H1 (cell line): ENCODE data around the gene RETNLB. TPM values are rescaled to one million over a fixed set of nuclear protein-coding genes. Genes with fewer than 3 reads are reported as not detected.

ENCODE experiments used
- CTCF ChIA-PET: fragments of 300-600 bp; sonication (Branson Sonifier 250); formaldehyde crosslinking; loops from one replicate; lab custom pipeline; 2021; ENCODE audit not compliant: partially characterized antibody; lab: Charles Lee
- POLR2A ChIA-PET: fragments of 300-600 bp; sonication (Branson Sonifier 250); formaldehyde crosslinking; loops from one replicate; lab custom pipeline; 2021; ENCODE audit warnings: inconsistent platforms; ENCODE audit not compliant: partially characterized antibody; lab: Charles Lee
- DNase-seq, 2 experiments: peaks; one replicate each; pipeline versions ENCODE4 v3.0.0 to v3.0.0-alpha.2; 2010 to 2022; ENCODE audit warnings: low spot score in 2 of 2, low read depth in 1 of 2, mixed read lengths in 1 of 2
- FAIRE-seq: peaks from 2 replicates; lab custom pipeline; 2011; peaks lifted over from hg19 to GRCh38; lab: Jason Lieb, UNC
- H2AFZ ChIP-seq: 2 replicates; pipeline ENCODE4 v1.8.1; 2012; ENCODE audit warnings: low read length, inconsistent platforms
- H2AK5ac ChIP-seq: 2 replicates; pipeline ENCODE4 v1.6.1; 2013; ENCODE audit warnings: low read depth, low read length
- H2BK120ac ChIP-seq: replicated peaks from 2 replicates; pipeline ENCODE3; 2013; ENCODE audit warnings: low read depth, low read length, inconsistent platforms
- H2BK12ac ChIP-seq: 2 replicates; pipeline ENCODE4 v1.6.1; 2013; ENCODE audit warnings: low read depth, low read length
- H2BK15ac ChIP-seq: 2 replicates; pipeline ENCODE4 v1.6.1; 2013; ENCODE audit warnings: low read length
- H2BK20ac ChIP-seq: 2 replicates; pipeline ENCODE4 v1.6.1; 2013; ENCODE audit warnings: low read length
- H2BK5ac ChIP-seq: 2 replicates; pipeline ENCODE4 v1.6.1; 2013; ENCODE audit warnings: low read depth, low read length
- H3K14ac ChIP-seq: 2 replicates; pipeline ENCODE4 v1.6.1; 2013; ENCODE audit warnings: inconsistent platforms; ENCODE audit not compliant: insufficient read length
- H3K18ac ChIP-seq: 2 replicates; pipeline ENCODE4 v1.6.1; 2013; ENCODE audit warnings: low read length; ENCODE audit errors: extremely low read depth
- H3K23ac ChIP-seq: 2 replicates; pipeline ENCODE4 v1.6.1; 2013; ENCODE audit warnings: inconsistent platforms; ENCODE audit not compliant: insufficient read length
- H3K23me2 ChIP-seq: 2 replicates; pipeline ENCODE4 v1.6.1; 2013; ENCODE audit warnings: low read depth, low read length
- H3K27ac ChIP-seq: 2 replicates; pipeline ENCODE4 v1.6.1; 2011; ENCODE audit warnings: low read depth, low read length, inconsistent platforms
- H3K27me3 ChIP-seq, 4 experiments: replicated peaks in 1 of 4; 1 replicate in 1 of 4; 2 replicates in 3 of 4; pipeline versions ENCODE4 v1.6.1 to v1.8.1; 2011 to 2013; ENCODE audit warnings: low read length in 3 of 4, mild to moderate bottlenecking in 3 of 4, inconsistent platforms in 2 of 4, mixed read lengths in 2 of 4, moderate library complexity in 1 of 4; ENCODE audit not compliant: control insufficient read depth in 3 of 4, insufficient read depth in 3 of 4; ENCODE audit errors: extremely low read depth in 1 of 4
- H3K36me3 ChIP-seq, 4 experiments: 2 replicates each; pipeline versions ENCODE4 v1.6.1 to v1.8.1; 2011 to 2013; ENCODE audit warnings: mild to moderate bottlenecking in 4 of 4, low read length in 3 of 4, moderate library complexity in 2 of 4, control low read depth in 1 of 4, inconsistent platforms in 1 of 4; ENCODE audit not compliant: insufficient read depth in 4 of 4, control insufficient read depth in 2 of 4
- H3K4ac ChIP-seq: replicated peaks from 2 replicates; pipeline ENCODE3; 2013; ENCODE audit warnings: low read length, low read depth, mixed read lengths, inconsistent platforms; ENCODE audit not compliant: insufficient read length
- H3K4me1 ChIP-seq, 4 experiments: replicated peaks in 1 of 4; 1 replicate in 1 of 4; 2 replicates in 3 of 4; pipeline versions ENCODE4 v1.6.1 to v1.8.1; 2011 to 2013; ENCODE audit warnings: low read length in 3 of 4, inconsistent platforms in 2 of 4, mixed read lengths in 1 of 4; ENCODE audit not compliant: insufficient read depth in 4 of 4, control insufficient read depth in 3 of 4
- H3K4me2 ChIP-seq, 2 experiments: 2 replicates each; pipeline versions ENCODE4 v1.6.1 to v1.8.1; 2011 to 2013; ENCODE audit warnings: low read depth in 2 of 2, low read length in 2 of 2, control low read depth in 1 of 2, inconsistent platforms in 1 of 2, mild to moderate bottlenecking in 1 of 2; ENCODE audit not compliant: insufficient read depth in 1 of 2
- H3K4me3 ChIP-seq, 4 experiments: fragments of 200-600, 300-600 bp in 1 of 4; sonication (generic), shearing (Covaris generic), sonication (Bioruptor Twin) in 1 of 4; 2 replicates each; pipeline versions ENCODE4 v1.5.1 to v1.8.1; 2011 to 2016; ENCODE audit warnings: low read length in 4 of 4, low read depth in 3 of 4, control low read depth in 2 of 4, inconsistent platforms in 2 of 4, mild to moderate bottlenecking in 2 of 4, mixed read lengths in 1 of 4, moderate library complexity in 1 of 4; ENCODE audit not compliant: insufficient read depth in 2 of 4; ENCODE audit errors: extremely low read depth in 1 of 4
- H3K56ac ChIP-seq: replicated peaks from 2 replicates; pipeline ENCODE3; 2013; ENCODE audit warnings: low read depth, mild to moderate bottlenecking, mixed read lengths, low read length, inconsistent platforms; ENCODE audit not compliant: insufficient read length
- H3K79me1 ChIP-seq: 2 replicates; pipeline ENCODE4 v1.6.1; 2013; ENCODE audit warnings: low read depth, low read length, control low read depth
- H3K79me2 ChIP-seq, 2 experiments: 2 replicates each; pipeline versions ENCODE4 v1.6.1 to v1.8.1; 2012 to 2013; ENCODE audit warnings: low read length in 2 of 2, mild to moderate bottlenecking in 2 of 2, inconsistent platforms in 1 of 2; ENCODE audit not compliant: insufficient read depth in 2 of 2, control insufficient read depth in 1 of 2
- H3K9ac ChIP-seq, 4 experiments: replicated peaks in 1 of 4; 1 replicate in 1 of 4; 2 replicates in 3 of 4; pipeline versions ENCODE4 v1.6.1 to v1.8.1; 2011 to 2013; ENCODE audit warnings: low read depth in 3 of 4, low read length in 3 of 4, control low read depth in 2 of 4, mild to moderate bottlenecking in 2 of 4, moderate library complexity in 2 of 4, inconsistent platforms in 1 of 4; ENCODE audit errors: extremely low read depth in 1 of 4
- H3K9me3 ChIP-seq, 2 experiments: 2 replicates each; pipeline versions ENCODE4 v1.6.1 to v1.8.1; 2012 to 2013; ENCODE audit warnings: mild to moderate bottlenecking in 2 of 2, moderate library complexity in 2 of 2, control low read depth in 1 of 2, inconsistent platforms in 1 of 2, low read depth in 1 of 2, low read length in 1 of 2, mixed read lengths in 1 of 2; ENCODE audit not compliant: insufficient read depth in 2 of 2
- H4K20me1 ChIP-seq, 2 experiments: replicated peaks in 1 of 2; 2 replicates each; pipeline versions ENCODE3 to v1.8.1; 2011 to 2013; ENCODE audit warnings: inconsistent platforms in 2 of 2, low read length in 2 of 2, mild to moderate bottlenecking in 1 of 2; ENCODE audit not compliant: insufficient read depth in 2 of 2, control insufficient read depth in 1 of 2
- H4K5ac ChIP-seq: 2 replicates; pipeline ENCODE4 v1.6.1; 2013; ENCODE audit warnings: low read length, low read depth, mixed read lengths, inconsistent platforms; ENCODE audit not compliant: insufficient read length
- H4K8ac ChIP-seq: 2 replicates; pipeline ENCODE4 v1.8.0; 2013; ENCODE audit warnings: mild to moderate bottlenecking, moderate library complexity, low read length, inconsistent platforms; ENCODE audit not compliant: insufficient read depth; ENCODE audit errors: extremely low read depth
- H4K91ac ChIP-seq: replicated peaks from 2 replicates; pipeline ENCODE3; 2013; ENCODE audit warnings: low read length, mixed read lengths, inconsistent platforms; ENCODE audit not compliant: insufficient read length
- CEBPB ChIP-seq: IDR thresholded peaks from 2 replicates; pipeline ENCODE4 v1.6.1; 2012; ENCODE audit warnings: low read depth, low read length
- CTBP2 ChIP-seq: IDR thresholded peaks from 2 replicates; pipeline ENCODE4 v1.7.0; 2011; ENCODE audit warnings: borderline replicate concordance, mild to moderate bottlenecking, moderate library complexity, mixed read lengths, low read length; ENCODE audit not compliant: insufficient read depth, insufficient read length
- EGR1 ChIP-seq: IDR thresholded peaks from 2 replicates; pipeline ENCODE4 v1.6.1; 2011; ENCODE audit warnings: low read depth, low read length, borderline replicate concordance
- KDM4A ChIP-seq: IDR thresholded peaks from one replicate; pipeline ENCODE4 v1.7.1; 2012; ENCODE audit warnings: low read depth, mild to moderate bottlenecking, moderate library complexity, low read length, inconsistent platforms; ENCODE audit not compliant: severe bottlenecking
- KDM5A ChIP-seq: fragments of 200-600 bp; IDR thresholded peaks from 2 replicates; pipeline ENCODE4 v1.7.1; 2012; ENCODE audit warnings: mild to moderate bottlenecking, low read length, inconsistent platforms, mixed read lengths
- MAFK ChIP-seq: IDR thresholded peaks from 2 replicates; pipeline ENCODE4 v1.6.1; 2012; ENCODE audit warnings: low read depth, mild to moderate bottlenecking, improper control_type of control experiment, low read length
- MAX ChIP-seq: IDR thresholded peaks from 2 replicates; pipeline ENCODE4 v1.6.1; 2012; ENCODE audit warnings: inconsistent platforms
- POLR2A ChIP-seq, 2 experiments: IDR thresholded peaks; 1 replicate in 1 of 2; 2 replicates in 1 of 2; pipeline ENCODE4 v1.6.1; 2011; ENCODE audit warnings: low read depth in 2 of 2, low read length in 2 of 2, mild to moderate bottlenecking in 2 of 2; ENCODE audit errors: control extremely low read depth in 1 of 2
- POU5F1 ChIP-seq: IDR thresholded peaks from 2 replicates; pipeline ENCODE4 v1.6.1; 2011; ENCODE audit warnings: low read depth, mild to moderate bottlenecking, low read length, moderate library complexity
- RNF2 ChIP-seq: fragments of 200-900, 300-1000 bp; sonication (generic); IDR thresholded peaks from 2 replicates; pipeline ENCODE4 v1.7.1; 2016; ENCODE audit warnings: borderline replicate concordance, low read depth, mild to moderate bottlenecking, antibody characterized with exemption, low read length; ENCODE audit not compliant: poor library complexity, severe bottlenecking; ENCODE audit errors: missing control alignments
- RXRA ChIP-seq: IDR thresholded peaks from 2 replicates; pipeline ENCODE4 v1.6.1; 2011; ENCODE audit warnings: low read depth, mild to moderate bottlenecking, low read length, moderate library complexity; ENCODE audit not compliant: insufficient read depth
- SIX5 ChIP-seq: IDR thresholded peaks from 2 replicates; pipeline ENCODE4 v1.6.1; 2011; ENCODE audit warnings: mild to moderate bottlenecking, low read depth, low read length
- SP1 ChIP-seq: IDR thresholded peaks from 2 replicates; pipeline ENCODE4 v1.6.1; 2011; ENCODE audit warnings: low read depth, low read length
- SP4 ChIP-seq: IDR thresholded peaks from 2 replicates; pipeline ENCODE4 v1.6.1; 2012; ENCODE audit warnings: low read length, inconsistent platforms
- TAF1 ChIP-seq: IDR thresholded peaks from 2 replicates; pipeline ENCODE4 v1.6.1; 2011; ENCODE audit warnings: mild to moderate bottlenecking, low read depth, low read length
- TBP ChIP-seq: IDR thresholded peaks from 2 replicates; pipeline ENCODE4 v1.6.1; 2011; ENCODE audit warnings: low read depth, low read length, improper control_type of control experiment
- WGBS, 2 experiments: shearing (Covaris generic) in 1 of 2; methylation state at CpG; one replicate each; pipeline versions ENCODE4 v1.1.6 to v1.1.7; 2013 to 2015; ENCODE audit warnings: low lambda C conversion rate in 2 of 2, mixed read lengths in 2 of 2, inconsistent platforms in 1 of 2, low coverage in 1 of 2, missing lambda C conversion rate in 1 of 2; ENCODE audit not compliant: insufficient replicate concordance in 2 of 2, insufficient coverage in 1 of 2, insufficient read length in 1 of 2; ENCODE audit errors: extremely low coverage in 1 of 2, missing lambda C conversion rate in 1 of 2; 5-methylcytosine and 5-hydroxymethylcytosine counted together
- polyA plus RNA-seq, 7 experiments: library from polyadenylated mRNA; depleted of rRNA in 3 of 7; stranded (reverse) in 5 of 7; unstranded in 2 of 7; fragments of >200 nt in 5 of 7; fragments of 200-250 nt in 2 of 7; gene quantifications; 1 replicate in 5 of 7; 2 replicates in 1 of 7; 4 replicates in 1 of 7; pipeline versions ENCODE4 v1.2.1 to v1.2.3, GENCODE V29; 2011 to 2013; ENCODE audit warnings: missing spikeins in 2 of 7, mixed read lengths in 2 of 7
- total RNA-seq: library from RNA; stranded (reverse); fragmentation: NEBNext Ultra II Directional; extraction: Animal tissue kit (Norgen Biotek cat#: 25700); gene quantifications from 2 replicates; pipeline ENCODE4 v1.2.1, GENCODE V29; 2021

Gene RETNLB
- total and polyA plus RNA-seq, 2 of the 8 experiments (the other 6 are each of a cell fraction or from before 2014, with no cell fraction given), result not detected

DNA sequence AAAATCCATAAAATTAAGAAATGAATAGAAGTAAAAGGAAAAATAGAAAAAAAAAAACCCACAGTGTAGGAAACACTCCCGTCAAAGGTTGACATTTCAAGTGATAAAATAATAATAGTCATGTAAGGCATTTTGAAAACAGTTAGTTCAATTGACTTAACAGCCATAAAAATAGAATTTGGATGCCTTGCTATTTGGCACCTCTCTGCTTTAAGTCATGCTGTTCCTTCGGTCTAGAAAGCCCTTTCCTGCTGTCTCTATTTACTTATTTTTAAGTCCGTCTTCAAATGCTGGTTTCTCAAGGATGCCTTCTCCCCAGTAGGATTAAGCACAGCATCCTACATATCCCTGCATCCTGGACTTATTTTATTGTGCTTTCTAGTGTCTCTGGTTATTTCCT, 22.3 kb upstream of the RETNLB start:
- no peaks in the 10 kb centered on the region for H4K20me1 ChIP-seq
- no peak overlapping the region for H2BK20ac ChIP-seq
- H2AFZ ChIP-seq, result no peak overlapping the region
- no peaks in the 10 kb centered on the region for H3K4me1 ChIP-seq
- no peak overlapping the region for H2BK15ac ChIP-seq
- no peak overlapping the region for H3K4ac ChIP-seq
- H3K23me2 ChIP-seq, result no peaks in the 10 kb centered on the region
- H3K56ac ChIP-seq, result no peak overlapping the region
- H3K27me3 ChIP-seq, result no peaks in the 10 kb centered on the region
- ChIA-PET CTCF (interaction anchor here (1.1 kb wide), 1 partner anchor 61 kb away, joined by 3 read pairs; no protein-coding TSS in a partner anchor), POLR2A (no interaction called here)
- FAIRE-seq, result no peak
- no peak overlapping the region for H2BK120ac ChIP-seq
- H4K91ac ChIP-seq, result no peak overlapping the region
- H3K23ac ChIP-seq, result no peak overlapping the region
- H3K9me3 ChIP-seq, result no peaks in the 10 kb centered on the region
- H3K79me1 ChIP-seq, result no peaks in the 10 kb centered on the region
- no peak overlapping the region for H3K18ac ChIP-seq
- no peak overlapping the region for H3K9ac ChIP-seq
- no peak for DNase-seq
- no peak overlapping the region for H4K5ac ChIP-seq
- no peak overlapping the region for H2BK12ac ChIP-seq
- H2AK5ac ChIP-seq, result no peak overlapping the region
- no peak overlapping the region for H2BK5ac ChIP-seq
- WGBS, 2 experiments, result 84% methylated on average over 3 of the region's 3 CpGs; no CpG with 5 or more reads in 1 of the 2 experiments
- H3K4me3 ChIP-seq, result no peak overlapping the region
- H4K8ac ChIP-seq, result no peak overlapping the region
- no peak overlapping the region for H3K27ac ChIP-seq
- H3K4me2 ChIP-seq, result no peak overlapping the region
- H3K14ac ChIP-seq, result no peak overlapping the region
- no peaks in the 10 kb centered on the region for H3K36me3 ChIP-seq
- no peaks in the 10 kb centered on the region for H3K79me2 ChIP-seq
- TF ChIP-seq CEBPB (no peak), KDM5A (no peak), SP4 (no peak), TAF1 (no peak), EGR1 (no peak), SP1 (no peak), RXRA (no peak), CTBP2 (no peak), RNF2 (no peak), MAX (no peak), MAFK (no peak), TBP (no peak), KDM4A (no peak), POLR2A (IDR thresholded peaks at IDR 0.05; ENCODE audit: control extremely low read depth in 1 of 2, low read depth in 2 of 2, low read length in 2 of 2) (no peak), POU5F1 (no peak), SIX5 (no peak)
